GM12864 (cell line): ENCODE results near the gene FMOD.

ENCODE experiments used
- DNase-seq: peaks from one replicate; pipeline ENCODE4 v3.0.0-alpha.2; 2011; ENCODE audit warnings: low read depth
- H3K4me3 ChIP-seq: 2 replicates; pipeline ENCODE4 v1.5.1; 2011; ENCODE audit warnings: mild to moderate bottlenecking, low read depth, low read length, control low read depth
- TF ChIP-seq, protein P1 (sequence below): IDR thresholded peaks from 2 replicates; pipeline ENCODE4 v1.5.1; 2011; ENCODE audit warnings: low read depth, mild to moderate bottlenecking, moderate library complexity, low read length, control low read depth, inconsistent platforms; ENCODE audit errors: missing control alignments

FMOD gene

DNA sequence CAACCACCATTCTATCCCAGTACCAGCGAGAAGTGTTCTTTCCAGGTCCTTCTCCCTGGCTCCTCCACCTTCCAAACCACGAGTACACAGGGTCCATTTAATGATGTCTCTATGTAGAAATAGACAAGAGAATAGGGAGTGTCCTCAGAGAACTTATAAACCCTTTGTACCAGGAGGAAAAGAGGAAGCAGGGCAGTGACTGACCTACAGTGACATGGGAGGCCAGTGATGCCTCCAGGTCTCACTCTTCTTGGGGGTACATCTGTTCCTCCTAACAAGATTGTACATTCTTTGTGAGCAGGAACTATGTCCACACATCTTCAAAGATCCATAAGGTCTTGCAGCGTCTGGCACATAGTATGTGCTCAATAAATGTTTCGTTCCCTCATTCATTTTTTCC lies 18.7 kb upstream of the FMOD start:
- no peak overlapping the region for H3K4me3 ChIP-seq
- DNase-seq, result no peak
- TF ChIP-seq, protein P1, sequence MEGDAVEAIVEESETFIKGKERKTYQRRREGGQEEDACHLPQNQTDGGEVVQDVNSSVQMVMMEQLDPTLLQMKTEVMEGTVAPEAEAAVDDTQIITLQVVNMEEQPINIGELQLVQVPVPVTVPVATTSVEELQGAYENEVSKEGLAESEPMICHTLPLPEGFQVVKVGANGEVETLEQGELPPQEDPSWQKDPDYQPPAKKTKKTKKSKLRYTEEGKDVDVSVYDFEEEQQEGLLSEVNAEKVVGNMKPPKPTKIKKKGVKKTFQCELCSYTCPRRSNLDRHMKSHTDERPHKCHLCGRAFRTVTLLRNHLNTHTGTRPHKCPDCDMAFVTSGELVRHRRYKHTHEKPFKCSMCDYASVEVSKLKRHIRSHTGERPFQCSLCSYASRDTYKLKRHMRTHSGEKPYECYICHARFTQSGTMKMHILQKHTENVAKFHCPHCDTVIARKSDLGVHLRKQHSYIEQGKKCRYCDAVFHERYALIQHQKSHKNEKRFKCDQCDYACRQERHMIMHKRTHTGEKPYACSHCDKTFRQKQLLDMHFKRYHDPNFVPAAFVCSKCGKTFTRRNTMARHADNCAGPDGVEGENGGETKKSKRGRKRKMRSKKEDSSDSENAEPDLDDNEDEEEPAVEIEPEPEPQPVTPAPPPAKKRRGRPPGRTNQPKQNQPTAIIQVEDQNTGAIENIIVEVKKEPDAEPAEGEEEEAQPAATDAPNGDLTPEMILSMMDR, result no peak

- DNase-seq, result no peak
- H3K4me3 ChIP-seq, result no peak overlapping the region
- TF ChIP-seq, protein P1, result no peak
Observed at GRCh38 chr1:203368624-203369451, 17.9 kb upstream of the FMOD start.

GRCh38 chr1:203367057-203367456 lies 16.1 kb upstream of the FMOD start:
- DNase-seq, result no peak
- TF ChIP-seq, protein P1, result no peak
- H3K4me3 ChIP-seq, result no peak overlapping the region

DNA sequence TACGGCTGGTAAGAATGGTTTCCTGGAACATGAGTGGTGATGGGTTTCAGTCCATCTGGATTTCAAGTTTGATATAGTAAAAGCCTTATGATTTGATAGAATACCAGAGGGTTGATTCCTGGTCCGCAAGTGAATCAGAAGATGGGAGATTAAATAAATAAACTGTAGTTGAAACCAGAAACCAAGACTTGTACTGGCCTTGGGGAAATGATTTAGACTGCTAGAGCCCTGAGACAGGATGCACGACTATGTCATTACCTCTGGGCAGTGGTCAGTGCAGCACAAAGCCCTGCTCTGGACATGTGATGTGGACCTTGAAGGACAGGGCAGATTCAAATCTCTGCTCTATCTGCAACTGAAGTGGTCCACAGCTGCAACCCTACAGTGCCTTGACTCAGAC lies 15.6 kb upstream of the FMOD start:
- H3K4me3 ChIP-seq, result no peak overlapping the region
- DNase-seq, result no peak
- TF ChIP-seq, protein P1, result no peak

GRCh38 chr1:203364806-203365205 lies 13.9 kb upstream of the FMOD start:
- no peak overlapping the region for H3K4me3 ChIP-seq
- TF ChIP-seq, protein P1, result no peak
- DNase-seq, result no peak

DNA sequence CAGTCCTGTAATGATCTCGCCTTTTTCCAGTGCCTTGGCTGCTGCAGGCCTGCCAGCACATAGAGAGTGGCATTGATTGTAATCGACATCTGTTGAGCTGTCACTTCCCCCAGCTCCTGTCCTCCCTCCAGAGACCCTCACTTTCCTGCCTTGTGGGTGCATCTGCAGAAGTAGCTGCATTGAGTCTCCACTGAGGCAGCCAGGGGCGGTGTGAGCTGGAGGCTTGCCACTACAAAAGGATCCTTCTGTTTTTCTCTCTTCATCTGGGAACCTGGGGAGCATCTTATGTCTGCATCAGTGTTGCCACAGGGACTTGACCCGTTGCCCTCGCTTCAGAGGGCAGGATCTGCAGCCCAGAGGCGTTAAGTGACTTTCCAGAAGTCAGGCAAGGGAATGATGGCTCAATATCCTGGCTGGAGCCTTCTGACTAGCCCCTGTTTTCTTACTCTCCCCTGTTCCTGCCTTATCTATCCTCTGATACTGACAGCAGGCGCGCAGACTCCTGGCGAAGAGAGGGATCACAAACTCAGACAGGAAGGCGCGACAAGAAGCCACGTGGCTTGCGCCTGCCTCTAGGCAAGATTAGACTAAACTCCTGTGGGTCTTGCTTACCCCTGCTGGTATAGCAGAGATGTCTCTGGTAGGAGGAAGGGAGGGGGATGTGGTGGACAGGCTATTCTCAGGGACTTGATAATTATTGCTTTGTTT lies 13.3 kb upstream of the FMOD start:
- H3K4me3 ChIP-seq, result no peak overlapping the region
- TF ChIP-seq, protein P1, result no peak
- DNase-seq, result no peak
